GM12891 (cell line): ENCODE results near the gene BID.

Experiments
- DNase-seq: peaks from one replicate; pipeline ENCODE4 v3.0.0; 2011; ENCODE audit warnings: low spot score; ENCODE audit not compliant: insufficient read length
- FAIRE-seq: peaks from 2 replicates; lab custom pipeline; 2011; peaks lifted over from hg19 to GRCh38; lab: Jason Lieb, UNC
- PAX5 ChIP-seq: IDR thresholded peaks from 2 replicates; pipeline ENCODE4 v1.6.1; 2011; ENCODE audit warnings: low read length, moderate library complexity, mild to moderate bottlenecking; ENCODE audit not compliant: insufficient read depth, severe bottlenecking
- POLR2A ChIP-seq: IDR thresholded peaks from 2 replicates; pipeline ENCODE4 v1.6.1; 2011; ENCODE audit warnings: low read depth, low read length, control low read depth
- POLR2AphosphoS5 ChIP-seq: IDR thresholded peaks from 2 replicates; pipeline ENCODE4 v1.6.1; 2011; ENCODE audit warnings: low read depth, low read length, control low read depth
- POU2F2 ChIP-seq: IDR thresholded peaks from 2 replicates; pipeline ENCODE4 v1.6.1; 2011; ENCODE audit warnings: low read depth, mild to moderate bottlenecking, control low read depth, low read length, moderate library complexity
- SPI1 ChIP-seq: IDR thresholded peaks from 2 replicates; pipeline ENCODE4 v1.6.1; 2011; ENCODE audit warnings: low read depth, low read length, control low read depth
- TAF1 ChIP-seq: IDR thresholded peaks from 2 replicates; pipeline ENCODE4 v1.6.1; 2011; ENCODE audit warnings: low read depth, low read length, control low read depth

Gene BID

DNA sequence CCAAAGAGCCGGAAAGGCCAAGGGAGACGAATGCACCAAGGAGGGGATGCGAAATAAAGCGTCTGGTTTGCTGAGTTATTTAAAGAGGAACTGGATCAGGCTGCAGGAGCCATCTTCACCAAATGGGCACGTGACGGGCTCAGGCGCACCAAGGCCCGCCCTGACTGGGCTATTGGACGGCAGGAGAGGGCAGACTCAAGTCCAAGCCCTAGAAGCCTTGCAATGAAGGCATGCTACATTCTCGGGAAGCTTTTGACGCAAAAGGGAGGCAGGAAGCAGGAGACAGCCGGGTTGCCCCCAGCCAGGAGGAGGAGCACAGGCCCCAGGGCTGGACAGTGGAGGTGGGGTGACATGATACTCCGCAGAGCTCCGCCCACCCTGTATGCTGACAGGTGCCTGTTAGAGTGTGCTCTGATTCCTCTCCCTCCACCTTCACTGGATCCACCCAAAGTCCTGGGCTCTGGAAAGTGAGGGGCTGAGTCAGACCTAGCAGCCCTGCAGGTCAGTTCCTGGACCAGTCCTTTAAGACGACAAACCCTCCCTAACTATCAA lies 41.5 kb upstream of the BID start:
- no peak for TF ChIP-seq PAX5
- no peak for TF ChIP-seq SPI1
- no peak for TF ChIP-seq POLR2AphosphoS5
- TF ChIP-seq POLR2A, result no peak
- no peak for TF ChIP-seq POU2F2
- no peak for TF ChIP-seq TAF1
- DNase-seq (no peak), FAIRE-seq (no peak)

DNA sequence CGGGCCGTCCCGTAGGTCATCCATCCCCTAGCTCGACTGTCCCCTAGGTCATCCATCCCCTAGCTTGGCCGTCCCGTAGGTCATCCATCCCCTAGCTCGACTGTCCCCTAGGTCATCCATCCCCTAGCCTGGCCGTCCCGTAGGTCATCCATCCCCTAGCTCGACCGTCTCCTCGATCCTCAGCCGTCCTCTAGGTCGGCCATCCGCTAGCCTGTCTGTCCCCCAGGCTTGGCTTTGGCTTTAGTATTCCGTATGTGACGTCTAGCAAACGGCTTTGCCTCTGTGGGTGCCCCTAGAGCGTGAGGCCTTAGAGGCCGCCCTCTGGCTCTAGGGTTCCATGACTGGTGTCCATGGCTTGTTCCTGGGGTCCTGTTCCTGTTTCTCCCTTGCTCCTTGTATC lies 40.6 kb upstream of the BID start:
- peak; percentile 31 for FAIRE-seq
- TF ChIP-seq POLR2A, result no peak
- TF ChIP-seq POLR2AphosphoS5, result no peak
- TF ChIP-seq TAF1, result no peak
- TF ChIP-seq POU2F2, result no peak
- no peak for TF ChIP-seq SPI1
- no peak for TF ChIP-seq PAX5
- no peak for DNase-seq

DNA sequence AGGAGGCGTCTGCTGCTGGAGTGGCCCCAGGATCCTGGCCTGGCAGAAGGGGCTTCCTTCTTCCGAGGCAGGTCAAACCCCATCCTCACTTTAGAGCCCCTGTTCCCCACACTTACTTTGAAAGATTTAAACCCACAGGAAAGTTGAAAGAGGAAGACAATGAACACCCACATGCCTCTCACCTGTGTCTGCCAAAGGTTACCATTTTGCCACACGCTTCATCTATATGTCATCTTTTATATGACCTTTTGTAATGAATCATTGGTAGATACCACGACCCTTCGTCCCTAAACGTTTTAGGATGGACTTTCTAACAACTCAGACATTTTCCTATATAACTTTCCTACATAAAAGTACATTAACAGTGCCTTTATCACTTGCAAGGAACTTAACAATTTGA lies 39.8 kb upstream of the BID start:
- TF ChIP-seq POU2F2, result no peak
- no peak for TF ChIP-seq SPI1
- no peak for TF ChIP-seq POLR2AphosphoS5
- no peak for DNase-seq
- FAIRE-seq, result no peak

DNA sequence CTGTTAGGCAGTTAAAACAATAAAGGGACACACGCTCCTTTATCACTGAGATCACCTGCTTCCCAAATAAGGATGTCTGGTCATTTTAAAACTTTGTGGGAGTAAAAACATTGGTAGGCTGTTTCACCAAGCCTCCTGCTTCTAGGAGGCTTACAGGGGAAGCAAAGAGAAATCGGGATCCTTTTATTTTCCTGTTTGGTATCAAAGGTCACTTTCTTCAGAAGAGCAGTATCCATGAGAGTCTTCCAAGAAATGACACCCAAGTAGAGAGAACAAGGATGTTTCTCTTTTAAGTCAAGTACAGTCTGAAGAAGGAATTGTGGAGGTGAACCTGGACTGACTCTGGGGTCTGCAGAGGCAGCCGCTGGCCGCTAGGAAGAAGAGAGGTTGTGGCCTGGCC lies 36.9 kb upstream of the BID start:
- DNase-seq (no peak), FAIRE-seq (no peak)
- TF ChIP-seq SPI1 (no peak), POU2F2 (no peak), PAX5 (no peak)

DNA sequence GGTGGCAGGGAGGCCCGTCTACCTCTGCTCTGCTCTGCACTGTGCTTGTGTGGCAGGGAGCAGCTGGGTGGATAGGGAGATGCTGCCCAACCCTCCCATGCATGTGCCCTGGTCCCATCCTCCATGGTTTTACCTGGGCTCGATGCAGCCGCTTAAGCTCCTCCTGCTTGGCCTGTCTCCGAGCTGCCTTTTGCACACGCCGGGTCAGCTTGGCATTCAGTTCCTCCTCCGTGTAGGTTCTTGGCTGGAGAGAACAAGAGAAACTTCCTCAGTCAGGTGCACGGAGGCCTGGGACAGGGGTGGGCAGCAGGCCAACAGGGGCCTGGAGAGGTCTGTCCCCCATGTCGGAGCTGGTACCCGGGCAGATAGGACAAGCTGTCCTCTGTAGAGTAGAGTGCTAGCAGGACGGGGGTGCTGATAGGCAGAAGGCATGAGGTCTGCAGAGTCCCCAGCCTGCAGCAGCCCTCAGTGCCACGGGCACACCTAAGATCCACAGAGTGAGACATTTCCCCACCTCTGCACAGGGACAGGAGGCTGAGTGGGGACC lies 36.4 kb upstream of the BID start:
- DNase-seq, result no peak
- no peak for FAIRE-seq
- TF ChIP-seq TAF1, result no peak
- TF ChIP-seq SPI1, result no peak
- no peak for TF ChIP-seq POLR2AphosphoS5
- no peak for TF ChIP-seq POLR2A
- TF ChIP-seq POU2F2, result no peak
- TF ChIP-seq PAX5, result no peak

DNA sequence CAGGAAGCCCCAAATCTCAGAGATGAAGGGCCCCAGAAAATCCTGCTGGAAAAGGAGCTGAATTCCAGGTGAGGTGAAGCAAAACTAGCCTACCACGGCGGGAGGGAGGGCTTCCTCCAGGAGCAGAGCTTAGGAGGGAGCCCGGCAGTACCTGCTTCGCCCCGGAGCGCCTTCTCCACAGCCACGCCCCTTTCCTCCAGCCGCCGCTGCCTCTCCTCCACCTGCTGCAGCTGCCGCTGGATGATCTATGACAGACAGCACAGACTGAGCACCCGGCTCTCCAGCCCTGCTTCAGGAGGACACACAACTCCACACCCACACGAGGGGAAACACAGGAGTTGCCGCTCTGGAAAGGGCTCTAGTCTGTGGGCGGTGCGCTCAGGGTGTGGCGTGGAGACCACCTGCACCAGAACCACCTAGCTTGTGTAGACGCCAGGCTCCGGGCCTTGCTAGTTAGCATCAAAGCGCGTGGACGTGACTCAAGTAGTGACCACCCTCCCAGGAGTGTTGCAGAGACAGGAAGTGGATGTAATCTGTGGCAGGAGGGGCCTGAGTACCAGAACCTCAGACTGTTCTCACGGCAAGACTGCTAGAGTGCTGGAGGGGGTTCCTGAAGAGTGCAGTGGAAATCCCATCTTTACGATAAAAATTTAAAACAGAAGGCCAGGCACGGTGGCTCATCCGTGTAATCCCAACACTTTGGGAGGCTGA lies 34.6 kb upstream of the BID start:
- TF ChIP-seq POU2F2, result no peak
- 0 out of 2 replicates have a peak, but pooled peaks have one; percentile 30 for TF ChIP-seq POLR2A
- TF ChIP-seq SPI1, result no peak
- no peak for FAIRE-seq
- DNase-seq, result no peak

DNA sequence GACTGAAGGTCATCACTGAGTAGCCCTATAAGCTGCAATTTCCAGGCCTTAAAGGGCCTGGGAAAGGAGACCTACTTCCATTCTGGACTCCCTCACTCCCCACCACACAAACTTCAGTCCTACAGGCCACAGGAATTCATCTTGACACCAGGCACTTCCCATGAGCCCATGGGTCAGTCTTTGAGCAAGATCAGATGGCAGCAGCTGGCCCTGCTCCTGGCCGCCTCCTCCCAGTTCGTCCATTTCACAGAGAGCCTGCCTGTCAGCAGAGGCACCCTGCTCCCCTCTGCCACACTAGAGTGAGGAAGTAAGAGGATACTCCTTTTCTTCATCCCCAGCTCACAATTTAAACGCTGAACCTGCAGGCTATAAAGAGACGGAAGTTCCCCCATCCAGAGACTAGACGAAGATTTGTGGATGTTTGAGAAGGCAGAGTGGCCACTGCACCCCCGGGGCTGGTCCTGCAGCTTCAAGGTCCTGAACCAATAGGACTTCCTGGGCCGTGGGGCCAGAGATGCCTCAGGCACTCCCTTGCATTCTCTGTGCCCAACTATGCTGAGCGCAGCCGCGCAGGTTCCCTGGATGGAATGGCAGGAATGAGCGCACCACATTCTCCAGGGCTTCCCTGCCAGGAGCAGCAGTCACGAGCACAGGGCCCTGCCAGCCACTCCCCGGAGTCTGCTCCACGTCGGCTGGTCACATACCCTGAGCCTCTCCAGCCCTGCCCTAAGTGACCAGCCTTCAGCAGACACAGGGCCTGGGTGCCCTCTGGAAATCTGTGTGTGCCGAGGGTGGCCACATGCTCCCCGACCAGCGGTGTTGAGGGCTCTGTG lies 33.5 kb upstream of the BID start:
- TF ChIP-seq POU2F2 (no peak), POLR2AphosphoS5 (no peak), TAF1 (no peak), PAX5 (no peak), POLR2A (no peak), SPI1 (no peak)
- FAIRE-seq (no peak), DNase-seq (no peak)

DNA sequence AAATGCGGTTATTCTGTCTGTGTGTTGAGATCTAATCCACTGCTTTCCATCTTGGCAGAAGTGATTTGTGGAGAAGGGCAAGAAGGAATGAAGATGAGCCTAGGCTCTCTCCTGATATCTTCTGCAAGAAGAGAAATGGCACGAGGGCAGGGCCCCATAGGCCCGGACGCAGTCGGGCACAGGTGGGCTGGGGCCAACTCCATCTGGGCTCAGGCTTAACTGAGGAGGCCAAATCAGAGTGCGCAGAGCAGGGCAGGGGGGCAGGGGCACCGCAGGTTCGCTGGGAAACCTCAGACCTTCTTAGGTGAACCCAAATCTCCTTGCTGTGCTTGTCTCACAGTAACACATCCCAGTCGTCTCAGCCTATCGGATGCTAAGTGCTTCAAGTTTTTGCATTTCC lies 32.8 kb upstream of the BID start:
- no peak for DNase-seq
- no peak for FAIRE-seq
- TF ChIP-seq PAX5, result no peak
- no peak for TF ChIP-seq TAF1
- no peak for TF ChIP-seq POU2F2
- TF ChIP-seq SPI1, result no peak
- TF ChIP-seq POLR2A, result no peak
- no peak for TF ChIP-seq POLR2AphosphoS5

DNA sequence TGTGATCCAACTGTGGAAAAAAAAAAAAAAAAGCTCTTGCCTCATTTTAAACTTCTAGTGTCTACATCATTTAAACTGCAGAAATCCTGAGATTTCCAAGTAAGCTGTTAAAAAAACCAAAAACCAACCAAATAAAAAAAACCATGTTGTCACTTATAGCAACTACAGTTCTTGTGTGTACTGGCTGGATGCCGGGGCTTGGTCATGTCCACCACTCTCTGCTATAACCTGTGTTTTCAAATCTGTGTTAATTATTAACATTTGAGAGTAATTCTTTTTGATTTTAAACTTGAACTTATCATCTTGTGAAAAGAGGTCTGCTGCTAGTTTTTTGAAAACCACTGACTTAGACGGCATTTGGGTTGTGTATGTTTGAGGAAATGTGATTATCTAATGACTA lies 32.2 kb upstream of the BID start:
- no peak for TF ChIP-seq POLR2A
- FAIRE-seq, result no peak
- no peak for DNase-seq

DNA sequence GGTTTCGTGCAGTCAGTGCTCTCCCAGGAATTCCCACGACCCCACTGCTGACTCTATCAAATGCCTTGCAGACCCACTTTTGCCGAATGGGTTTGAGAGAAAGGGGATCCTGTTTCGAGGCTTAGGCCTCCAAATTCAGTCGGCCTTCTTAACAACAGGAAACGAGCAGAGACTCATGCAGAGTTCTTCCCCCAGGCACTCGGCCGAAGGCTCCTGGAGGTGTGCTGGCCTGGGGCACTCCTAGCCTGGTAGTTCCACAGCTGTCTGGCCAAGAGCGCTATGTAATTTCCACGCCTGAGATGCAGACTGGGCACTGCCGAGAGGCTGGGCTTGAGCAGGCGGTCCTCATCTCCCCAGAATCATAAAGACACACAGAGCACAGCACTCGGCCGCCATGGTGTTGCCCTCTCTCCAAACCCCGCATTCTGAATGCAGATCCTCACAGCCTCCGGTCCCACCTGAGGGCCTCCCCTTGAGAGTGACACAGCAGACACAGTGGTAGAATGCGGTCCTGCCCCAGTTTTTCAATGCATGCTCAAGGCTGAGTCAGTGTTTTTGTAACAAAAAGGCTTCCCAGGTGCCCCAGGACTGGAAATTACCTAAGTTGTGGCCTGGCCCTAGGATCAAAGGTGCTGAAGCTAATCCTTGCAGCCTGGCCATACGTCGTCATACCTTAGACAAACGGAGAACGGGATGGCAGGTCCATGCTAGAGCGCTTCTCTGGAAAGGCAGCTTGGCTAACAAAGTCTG lies 30.2 kb upstream of the BID start:
- TF ChIP-seq POU2F2 (no peak), PAX5 (no peak), TAF1 (no peak), POLR2A (no peak), SPI1 (no peak), POLR2AphosphoS5 (no peak)
- DNase-seq (no peak), FAIRE-seq (no peak)
